Hepatocyte (in vitro differentiated cells): ENCODE results near the gene DNAJC8. TPM values are rescaled to one million over a fixed set of nuclear protein-coding genes. Genes with fewer than 3 reads are reported as not detected.
A peak's percentile ranks its signal among the peaks of the same experiment; 100 is the strongest.

Experiments
- DNase-seq: peaks from one replicate; pipeline ENCODE4 v3.0.0-alpha.2; 2016; ENCODE audit warnings: low spot score
- H2AFZ ChIP-seq: fragments of 200-600 bp; sonication (generic); 2 replicates; pipeline ENCODE4 v1.6.0; 2016; ENCODE audit warnings: antibody characterized with exemption, mild to moderate bottlenecking
- H3K27ac ChIP-seq: fragments of 200-600 bp; sonication (generic); 2 replicates; pipeline ENCODE4 v1.5.1; 2016; ENCODE audit warnings: mild to moderate bottlenecking
- H3K27me3 ChIP-seq: fragments of 200-600 bp; sonication (generic); 2 replicates; pipeline ENCODE4 v1.6.1; 2016
- H3K36me3 ChIP-seq: fragments of 200-600 bp; sonication (generic); replicated peaks from 2 replicates; pipeline ENCODE4 v1.5.1; 2016; ENCODE audit warnings: low read depth; ENCODE audit not compliant: insufficient read depth
- H3K4me1 ChIP-seq: fragments of 200-600 bp; sonication (generic); 2 replicates; pipeline ENCODE4 v1.5.1; 2016; ENCODE audit warnings: mild to moderate bottlenecking, moderate library complexity; ENCODE audit not compliant: insufficient read depth
- H3K4me2 ChIP-seq: fragments of 200-600 bp; sonication (generic); 2 replicates; pipeline ENCODE4 v1.6.0; 2016
- H3K4me3 ChIP-seq: fragments of 200-600 bp; sonication (generic); 2 replicates; pipeline ENCODE4 v1.5.1; 2016; ENCODE audit warnings: mild to moderate bottlenecking
- H3K79me2 ChIP-seq: fragments of 200-600 bp; sonication (generic); 2 replicates; pipeline ENCODE4 v1.6.0; 2017; ENCODE audit warnings: mild to moderate bottlenecking
- H3K9me2 ChIP-seq: fragments of 200-600 bp; sonication (generic); replicated peaks from 2 replicates; pipeline ENCODE4 v1.6.0; 2017; ENCODE audit warnings: mild to moderate bottlenecking; ENCODE audit not compliant: insufficient read depth
- H3K9me3 ChIP-seq: fragments of 200-600 bp; sonication (generic); 2 replicates; pipeline ENCODE4 v1.5.1; 2016; ENCODE audit warnings: low read depth, mild to moderate bottlenecking
- H4K20me1 ChIP-seq: fragments of 200-600 bp; sonication (generic); 2 replicates; pipeline ENCODE4 v1.6.0; 2016; ENCODE audit warnings: mild to moderate bottlenecking; ENCODE audit not compliant: insufficient read depth, poor library complexity, severe bottlenecking
- CTCF ChIP-seq: fragments of 200-600 bp; sonication (generic); IDR thresholded peaks from 2 replicates; pipeline ENCODE4 v1.5.1; 2016; ENCODE audit warnings: antibody characterized with exemption, mild to moderate bottlenecking; ENCODE audit not compliant: poor library complexity
- EZH2 ChIP-seq: fragments of 200-600 bp; sonication (generic); IDR thresholded peaks from 2 replicates; pipeline ENCODE4 v1.6.1; 2016; ENCODE audit warnings: antibody characterized with exemption, mild to moderate bottlenecking, borderline replicate concordance
- EZH2phosphoT487 ChIP-seq: fragments of 200-600 bp; sonication (generic); IDR thresholded peaks from one replicate; pipeline ENCODE4 v1.6.1; 2018; ENCODE audit warnings: antibody characterized with exemption, mild to moderate bottlenecking, low read depth, moderate library complexity; ENCODE audit not compliant: unreplicated experiment, severe bottlenecking
- WGBS: methylation state at CpG from one replicate; pipeline ENCODE4 v1.1.6; 2016; ENCODE audit warnings: low lambda C conversion rate; ENCODE audit errors: missing lambda C conversion rate; 5-methylcytosine and 5-hydroxymethylcytosine counted together
- polyA plus RNA-seq: library from polyadenylated mRNA; unstranded; fragments of >200 nt; fragmentation: Nextera tagmentation; extraction: Ambion mirVana; gene quantifications from 2 replicates; pipeline ENCODE4 v1.2.1, GENCODE V29; 2016
- total RNA-seq: library from RNA; depleted of rRNA; stranded (reverse); fragments of >200 nt; gene quantifications from 2 replicates; pipeline ENCODE4 v1.2.3, GENCODE V29; 2014

Gene DNAJC8
- total and polyA plus RNA-seq, 2 experiments from 2014 or later: 79.5 to 112 TPM

DNA sequence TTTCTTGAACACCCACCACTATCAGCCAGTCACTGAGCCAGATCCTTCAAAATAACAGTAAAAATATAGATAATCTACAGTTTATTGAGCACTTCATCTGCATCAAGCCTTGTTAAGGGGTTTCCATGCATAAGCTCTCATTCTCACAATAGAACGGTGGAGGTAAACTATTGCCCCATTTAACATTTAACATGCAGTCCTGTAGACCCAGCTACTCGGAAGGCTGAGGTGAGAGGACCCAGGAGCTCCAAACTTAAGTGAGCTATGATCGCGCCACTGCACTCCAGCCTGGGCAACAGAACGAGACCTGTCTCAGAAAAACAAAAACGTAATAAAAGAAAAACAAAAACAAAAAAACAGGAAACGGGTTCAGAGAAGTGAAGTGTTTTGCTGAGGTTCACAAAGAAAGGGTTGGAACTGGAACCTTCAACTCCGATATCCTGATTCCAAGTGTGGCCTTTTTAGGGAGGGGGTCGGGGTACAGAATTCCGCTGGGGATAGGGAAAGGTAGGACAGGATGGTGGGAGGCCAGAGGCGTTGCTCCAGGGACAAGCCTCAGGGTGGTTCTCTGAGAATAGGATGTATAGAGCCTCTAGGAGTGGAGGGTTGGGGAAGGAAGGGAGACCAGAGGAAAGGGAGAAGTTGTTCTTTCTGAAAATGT lies 14.9 kb upstream of the DNAJC8 start:
- Histone ChIP-seq H3K4me3 (no peak overlapping the region), H3K9me3 (no peaks in the 10 kb centered on the region), H3K36me3 (no peaks in the 10 kb centered on the region), H4K20me1 (no peaks in the 10 kb centered on the region), H3K27me3 (no peaks in the 10 kb centered on the region), H2AFZ (peak overlapping the region; percentile 68), H3K4me1 (peaks cover 36% of the 10 kb centered on the region), H3K79me2 (peaks cover 3% of the 10 kb centered on the region), H3K27ac (peak overlapping the region; percentile 77), H3K4me2 (peak overlapping the region; percentile 66), H3K9me2 (no peaks in the 10 kb centered on the region)
- no peak for TF ChIP-seq EZH2
- TF ChIP-seq EZH2phosphoT487: no peak
- TF ChIP-seq CTCF: no peak
- DNase-seq: no peak
- WGBS: 79% methylated on average over 11 of the region's 11 CpGs

DNA sequence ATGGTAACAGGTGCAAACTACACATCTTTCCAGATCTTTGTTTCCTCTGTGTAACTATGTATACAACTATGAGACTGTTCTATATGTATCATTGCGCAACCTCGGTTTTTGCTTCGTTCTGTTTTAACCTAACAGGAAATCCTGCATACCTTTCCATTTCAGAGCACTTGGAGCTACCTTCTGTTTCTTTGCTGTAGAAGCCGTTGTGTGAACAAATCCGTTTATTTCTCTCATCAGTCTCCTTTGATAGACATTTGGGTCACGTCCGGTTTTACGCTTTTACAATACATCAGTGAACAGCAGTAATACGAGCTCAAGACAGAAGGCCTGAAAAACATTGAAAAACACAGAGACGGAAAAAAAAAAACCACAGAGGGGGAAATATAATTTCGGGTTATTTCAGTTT lies 13.6 kb upstream of the DNAJC8 start:
- peak overlapping the region; percentile 23 for H3K4me3 ChIP-seq
- 46% methylated on average over 11 of the region's 11 CpGs for WGBS
- peak overlapping the region; percentile 72 for H3K4me2 ChIP-seq
- no peaks in the 10 kb centered on the region for H3K36me3 ChIP-seq
- H3K9me2 ChIP-seq: no peaks in the 10 kb centered on the region
- DNase-seq: peak; percentile 67
- H3K27ac ChIP-seq: peak overlapping the region; percentile 76
- no peak for TF ChIP-seq CTCF
- no peaks in the 10 kb centered on the region for H4K20me1 ChIP-seq
- peak overlapping the region; percentile 31 for H2AFZ ChIP-seq
- peaks cover 36% of the 10 kb centered on the region for H3K4me1 ChIP-seq
- peaks cover 3% of the 10 kb centered on the region for H3K79me2 ChIP-seq
- H3K9me3 ChIP-seq: no peaks in the 10 kb centered on the region
- no peaks in the 10 kb centered on the region for H3K27me3 ChIP-seq

- 91% methylated on average over 13 of the region's 13 CpGs for WGBS
- no peak for TF ChIP-seq EZH2phosphoT487
- TF ChIP-seq EZH2: no peak
- no peak for TF ChIP-seq CTCF
- H3K27ac ChIP-seq: peak overlapping the region; percentile 79
- H4K20me1 ChIP-seq: no peaks in the 10 kb centered on the region
- no peak overlapping the region for H3K4me3 ChIP-seq
- H3K9me3 ChIP-seq: no peaks in the 10 kb centered on the region
- peak overlapping the region; percentile 16 for H3K4me2 ChIP-seq
- H3K79me2 ChIP-seq: peaks cover 3% of the 10 kb centered on the region
- H3K36me3 ChIP-seq: no peaks in the 10 kb centered on the region
- H3K4me1 ChIP-seq: peaks cover 31% of the 10 kb centered on the region
- DNase-seq: no peak
- H2AFZ ChIP-seq: no peak overlapping the region
- H3K9me2 ChIP-seq: no peaks in the 10 kb centered on the region
- H3K27me3 ChIP-seq: no peaks in the 10 kb centered on the region
Measured at GRCh38 chr1:28244549-28245251, 11.9 kb upstream of the DNAJC8 start.
